ENCODE results near the gene PHF20. TPM values are rescaled to one million over a fixed set of nuclear protein-coding genes. Genes with fewer than 3 reads are reported as not detected.

PHF20 gene
- total and polyA plus RNA-seq, 3 donors from 2014 or later, result 59.8 to 108 (median 76.1) TPM

GRCh38 chr20:35971981-35972380 lies 200.2 kb downstream of the PHF20 start:
- 92 to 93% methylated on average over 2 of the region's 2 CpGs for WGBS, 2 donors
- Histone ChIP-seq H3K9me3 (no peaks in the 10 kb centered on the region), H3K4me1 (no peaks in the 10 kb centered on the region), H3K36me3 (ENCODE audit: low read depth, missing control alignments) (no peaks in the 10 kb centered on the region), H3K27me3 (no peaks in the 10 kb centered on the region), H3K4me3 (no peak overlapping the region), H3K27ac (no peak overlapping the region)
- DNase-seq, result no peak
- intact Hi-C loops (cut with DNase I; ENCODE audit: low total_unique reads), result no loop called here
- no peak for TF ChIP-seq CTCF (IDR thresholded peaks at IDR 0.05)
- TF ChIP-seq POLR2A (IDR thresholded peaks at IDR 0.05), result no peak

- intact Hi-C loops (cut with DNase I; ENCODE audit: low total_unique reads), result no loop called here
- 71 to 93% methylated on average over 4 of the region's 4 CpGs for WGBS, 2 donors
These were observed 200.6 kb downstream of the PHF20 start for GRCh38 chr20:35972462-35972861.

GRCh38 chr20:35974256-35974655 lies 202.4 kb downstream of the PHF20 start:
- Histone ChIP-seq H3K27me3 (no peaks in the 10 kb centered on the region), H3K4me3 (no peak overlapping the region), H3K27ac (no peak overlapping the region), H3K9me3 (no peaks in the 10 kb centered on the region), H3K4me1 (no peaks in the 10 kb centered on the region), H3K36me3 (ENCODE audit: low read depth, missing control alignments) (no peaks in the 10 kb centered on the region)
- WGBS, 2 donors, result 85 to 89% methylated on average over 4 of the region's 4 CpGs
- DNase-seq, result no peak
- intact Hi-C loops (cut with DNase I; ENCODE audit: low total_unique reads), result no loop called here
- no peak for TF ChIP-seq CTCF (IDR thresholded peaks at IDR 0.05)
- no peak for TF ChIP-seq POLR2A (IDR thresholded peaks at IDR 0.05)

More at GRCh38 chr20:35972462-35972861, 200.6 kb downstream of the PHF20 start:
- Histone ChIP-seq H3K27ac (no peak overlapping the region), H3K27me3 (no peaks in the 10 kb centered on the region), H3K36me3 (ENCODE audit: low read depth, missing control alignments) (no peaks in the 10 kb centered on the region), H3K4me3 (no peak overlapping the region), H3K4me1 (no peaks in the 10 kb centered on the region), H3K9me3 (no peaks in the 10 kb centered on the region)
- TF ChIP-seq CTCF (IDR thresholded peaks at IDR 0.05) (no peak), POLR2A (IDR thresholded peaks at IDR 0.05) (no peak)
- DNase-seq, result no peak

- Histone ChIP-seq H3K4me1 (no peaks in the 10 kb centered on the region), H3K27me3 (no peaks in the 10 kb centered on the region), H3K27ac (no peak overlapping the region), H3K9me3 (no peaks in the 10 kb centered on the region), H3K4me3 (no peak overlapping the region), H3K36me3 (ENCODE audit: low read depth, missing control alignments) (no peaks in the 10 kb centered on the region)
- intact Hi-C loops (cut with DNase I; ENCODE audit: low total_unique reads), result no loop called here
- no peak for DNase-seq
- 52 to 61% methylated on average over 9 of the region's 9 CpGs for WGBS, 2 donors
- TF ChIP-seq POLR2A (IDR thresholded peaks at IDR 0.05) (no peak), CTCF (IDR thresholded peaks at IDR 0.05) (no peak)
These were observed 204.0 kb downstream of the PHF20 start for GRCh38 chr20:35975576-35976373.

- TF ChIP-seq CTCF (IDR thresholded peaks at IDR 0.05) (no peak), POLR2A (IDR thresholded peaks at IDR 0.05) (no peak)
- no peak for DNase-seq
- Histone ChIP-seq H3K4me3 (no peak overlapping the region), H3K9me3 (no peaks in the 10 kb centered on the region), H3K27me3 (no peaks in the 10 kb centered on the region), H3K27ac (no peak overlapping the region), H3K36me3 (ENCODE audit: low read depth, missing control alignments) (no peaks in the 10 kb centered on the region), H3K4me1 (no peaks in the 10 kb centered on the region)
- 86 to 91% methylated on average over 9 of the region's 9 CpGs for WGBS, 2 donors
- intact Hi-C loops (cut with DNase I; ENCODE audit: low total_unique reads), result no loop called here
These were observed 206.3 kb downstream of the PHF20 start for GRCh38 chr20:35978041-35978513.
